Measurements from ENCODE around the gene C2orf80. TPM values are rescaled to one million over a fixed set of nuclear protein-coding genes. Genes with fewer than 3 reads are reported as not detected.

C2orf80 gene
- total RNA-seq, 2 experiments from 2014 or later = not detected

DNA sequence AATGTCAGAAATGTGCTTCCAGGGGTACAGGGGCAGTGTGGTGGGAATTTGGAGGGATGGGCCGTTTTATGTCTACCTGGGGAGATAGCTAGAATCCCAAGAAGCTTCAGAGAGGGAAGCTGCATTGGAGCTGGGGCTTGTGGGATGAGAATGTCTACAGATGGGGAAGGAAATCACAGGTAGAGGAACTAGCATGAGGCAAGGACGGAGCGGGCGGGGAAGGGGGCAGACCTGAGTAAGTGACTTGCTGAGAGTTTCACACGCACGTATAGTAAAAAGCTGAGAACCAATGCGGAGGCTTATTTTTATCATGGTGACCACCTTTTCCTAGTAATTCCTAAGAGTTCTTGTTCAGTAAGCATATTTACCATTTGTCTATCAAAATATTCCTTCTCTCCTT is 6.3 kb downstream of the C2orf80 start:
- ChIA-PET POLR2A (interaction anchor here (0.6 kb wide), 2 partner anchors 24 to 42 kb away, joined by 3 to 5 read pairs; no protein-coding TSS in a partner anchor), CTCF (ENCODE audit: unreplicated experiment) (interaction anchor here (0.6 kb wide), 1 partner anchor 47 kb away, joined by 3 read pairs; no protein-coding TSS in a partner anchor)
- Histone ChIP-seq H2AFZ (ENCODE audit: low read length) (no peak overlapping the region), H3K9me3 (ENCODE audit: low read length) (no peaks in the 10 kb centered on the region), H3K9me2 (ENCODE audit: insufficient read depth, low read length) (no peaks in the 10 kb centered on the region), H3K79me2 (ENCODE audit: insufficient read depth, low read depth, low read length) (no peaks in the 10 kb centered on the region), H3K4me1 (ENCODE audit: insufficient read depth, low read length, poor library complexity, severe bottlenecking) (no peaks in the 10 kb centered on the region), H3K4me3 (ENCODE audit: low read depth, low read length, poor library complexity, severe bottlenecking) (no peak overlapping the region), H4K20me1 (ENCODE audit: insufficient read depth, low read length) (no peaks in the 10 kb centered on the region), H3K36me3 (ENCODE audit: insufficient read depth, low read length) (no peaks in the 10 kb centered on the region), H3K27ac (ENCODE audit: low read depth, low read length, poor library complexity, severe bottlenecking) (no peak overlapping the region), H3K4me2 (ENCODE audit: low read length) (no peak overlapping the region)
- TF ChIP-seq CTCF (conservative IDR thresholded peaks at IDR 0.05; ENCODE audit: low read length) = no peak
- no peak for TF ChIP-seq EZH2phosphoT487 (IDR thresholded peaks at IDR 0.05; ENCODE audit: borderline replicate concordance, low read depth, low read length)
- intact Hi-C loops (cut with micrococcal nuclease; ENCODE audit: unreplicated experiment) = no loop called here
- DNase-seq (ENCODE audit: low spot score) = no peak
- BruUV-seq (replicated peaks) = no TSS peak

- TF ChIP-seq EZH2phosphoT487 (IDR thresholded peaks at IDR 0.05; ENCODE audit: borderline replicate concordance, low read depth, low read length) (no peak), CTCF (conservative IDR thresholded peaks at IDR 0.05; ENCODE audit: low read length) (no peak)
- Histone ChIP-seq H3K36me3 (ENCODE audit: insufficient read depth, low read length) (no peaks in the 10 kb centered on the region), H3K4me3 (ENCODE audit: low read depth, low read length, poor library complexity, severe bottlenecking) (no peak overlapping the region), H3K4me2 (ENCODE audit: low read length) (no peak overlapping the region), H2AFZ (ENCODE audit: low read length) (no peak overlapping the region), H3K9me2 (ENCODE audit: insufficient read depth, low read length) (no peaks in the 10 kb centered on the region), H3K79me2 (ENCODE audit: insufficient read depth, low read depth, low read length) (no peaks in the 10 kb centered on the region), H3K27ac (ENCODE audit: low read depth, low read length, poor library complexity, severe bottlenecking) (no peak overlapping the region), H4K20me1 (ENCODE audit: insufficient read depth, low read length) (no peaks in the 10 kb centered on the region), H3K4me1 (ENCODE audit: insufficient read depth, low read length, poor library complexity, severe bottlenecking) (no peaks in the 10 kb centered on the region), H3K9me3 (ENCODE audit: low read length) (no peaks in the 10 kb centered on the region)
- no TSS peak for BruUV-seq (replicated peaks)
- ChIA-PET CTCF (ENCODE audit: unreplicated experiment) (no interaction called here), POLR2A (interaction anchor here (0.7 kb wide), 1 partner anchor 232 kb away, joined by 3 read pairs; no protein-coding TSS in a partner anchor)
- DNase-seq (ENCODE audit: low spot score) = no peak
- intact Hi-C loops (cut with micrococcal nuclease; ENCODE audit: unreplicated experiment) = no loop called here
These were observed 7.0 kb downstream of the C2orf80 start for GRCh38 chr2:208182835-208183234.

DNA sequence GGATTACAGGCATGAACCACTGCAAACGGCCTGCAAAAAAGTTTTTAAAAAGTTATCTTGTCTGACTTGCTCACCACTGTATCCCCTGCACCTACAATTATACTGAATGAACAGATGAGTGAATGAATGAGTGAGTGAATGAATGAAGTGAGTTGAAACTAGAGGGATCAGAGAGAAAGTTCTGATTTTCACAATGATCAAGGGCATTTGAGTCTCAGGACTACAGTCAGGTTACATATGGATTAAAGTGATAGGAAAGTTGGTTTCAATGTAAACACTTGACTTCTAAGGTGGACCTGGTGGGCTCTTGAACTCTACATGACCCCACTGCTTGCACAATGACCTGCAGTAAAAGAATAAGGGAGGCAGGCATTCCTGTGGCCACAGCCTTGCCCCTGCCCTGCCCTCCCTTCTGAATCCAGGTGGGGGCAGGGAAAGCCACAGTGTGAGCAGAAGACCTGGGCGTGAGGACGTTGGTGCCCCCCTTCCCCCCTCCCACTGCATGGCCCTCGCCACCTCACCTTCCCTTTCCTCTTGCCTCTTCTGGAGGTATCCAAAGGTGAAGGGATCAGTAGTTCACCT is 10.7 kb downstream of the C2orf80 start:
- intact Hi-C loops (cut with micrococcal nuclease; ENCODE audit: unreplicated experiment) = loop anchor here (10.0 kb wide), 1 partner anchor 176 kb away; no protein-coding TSS in a partner anchor
- H3K36me3 ChIP-seq (ENCODE audit: insufficient read depth, low read length) = no peaks in the 10 kb centered on the region
- H3K4me3 ChIP-seq (ENCODE audit: low read depth, low read length, poor library complexity, severe bottlenecking) = no peak overlapping the region
- ChIA-PET POLR2A (no interaction called here), CTCF (ENCODE audit: unreplicated experiment) (no interaction called here)
- H4K20me1 ChIP-seq (ENCODE audit: insufficient read depth, low read length) = no peaks in the 10 kb centered on the region
- no peaks in the 10 kb centered on the region for H3K9me3 ChIP-seq (ENCODE audit: low read length)
- H2AFZ ChIP-seq (ENCODE audit: low read length) = no peak overlapping the region
- no peak for DNase-seq (ENCODE audit: low spot score)
- no peaks in the 10 kb centered on the region for H3K9me2 ChIP-seq (ENCODE audit: insufficient read depth, low read length)
- H3K79me2 ChIP-seq (ENCODE audit: insufficient read depth, low read depth, low read length) = no peaks in the 10 kb centered on the region
- TF ChIP-seq CTCF (conservative IDR thresholded peaks at IDR 0.05; ENCODE audit: low read length) = no peak
- no peak for TF ChIP-seq EZH2phosphoT487 (IDR thresholded peaks at IDR 0.05; ENCODE audit: borderline replicate concordance, low read depth, low read length)
- BruUV-seq (replicated peaks) = no TSS peak
- no peaks in the 10 kb centered on the region for H3K4me1 ChIP-seq (ENCODE audit: insufficient read depth, low read length, poor library complexity, severe bottlenecking)
- no peak overlapping the region for H3K4me2 ChIP-seq (ENCODE audit: low read length)
- H3K27ac ChIP-seq (ENCODE audit: low read depth, low read length, poor library complexity, severe bottlenecking) = no peak overlapping the region
